Stimulated activated memory B cell treated with anti-CD40 and anti-IgM and Interleukin-4, amounts not matched to agents 10 μg/mL and 1 μg/mL and 100 μg/mL, for 72 hours (primary cell): Measurements from ENCODE around the gene PTPRJ.
"Not testable (repeated sequence)": the region's sequence is repeated elsewhere in the genome, so short reads cannot be mapped to it uniquely, and the experiment has no call there.

Experiments used
- ATAC-seq: fragments of 150-1000 bp; cut with Tn5 transposase; 2 replicates; pipeline ENCODE4 v1.10.0; 2021
- H3K27ac Mint-ChIP-seq: one replicate; pipeline ENCODE4 v1.8.0; 2022; ENCODE audit warnings: mild to moderate bottlenecking, mixed read lengths
- H3K27me3 Mint-ChIP-seq: one replicate; pipeline ENCODE4 v1.8.0; 2022; ENCODE audit warnings: mixed read lengths
- H3K36me3 Mint-ChIP-seq: one replicate; pipeline ENCODE4 v1.8.0; 2022; ENCODE audit warnings: mixed read lengths
- H3K4me1 Mint-ChIP-seq: one replicate; pipeline ENCODE4 v1.8.0; 2022; ENCODE audit warnings: mixed read lengths
- H3K4me3 Mint-ChIP-seq: one replicate; pipeline ENCODE4 v1.8.0; 2022; ENCODE audit warnings: mild to moderate bottlenecking, moderate library complexity, mixed read lengths
- H3K9me3 Mint-ChIP-seq: one replicate; pipeline ENCODE4 v1.8.0; 2022; ENCODE audit warnings: mixed read lengths

The PTPRJ gene

GRCh38 chr11:48017831-48018527 is 37.6 kb downstream of the PTPRJ start:
- H3K4me1 Mint-ChIP-seq = peaks cover 73% of the 10 kb centered on the region
- no peaks in the 10 kb centered on the region for H3K27me3 Mint-ChIP-seq
- no peaks in the 10 kb centered on the region for H3K36me3 Mint-ChIP-seq
- peak overlapping the region; percentile 15 for H3K4me3 Mint-ChIP-seq
- H3K27ac Mint-ChIP-seq = peak overlapping the region; percentile 95
- no peaks in the 10 kb centered on the region for H3K9me3 Mint-ChIP-seq
- ATAC-seq = no peak

GRCh38 chr11:48018528-48019216 is 38.3 kb downstream of the PTPRJ start:
- H3K9me3 Mint-ChIP-seq = no peaks in the 10 kb centered on the region
- H3K27me3 Mint-ChIP-seq = no peaks in the 10 kb centered on the region
- H3K4me3 Mint-ChIP-seq = peak overlapping the region; percentile 22
- peak overlapping the region; percentile 95 for H3K27ac Mint-ChIP-seq
- ATAC-seq = no peak
- H3K4me1 Mint-ChIP-seq = peaks cover 71% of the 10 kb centered on the region
- no peaks in the 10 kb centered on the region for H3K36me3 Mint-ChIP-seq

GRCh38 chr11:48019217-48019584 is 38.8 kb downstream of the PTPRJ start:
- Mint-ChIP-seq H3K36me3 (peaks cover 3% of the 10 kb centered on the region), H3K4me1 (peaks cover 68% of the 10 kb centered on the region), H3K9me3 (no peaks in the 10 kb centered on the region), H3K27ac (peak overlapping the region; percentile 95), H3K4me3 (peak overlapping the region; percentile 22), H3K27me3 (no peaks in the 10 kb centered on the region)
- no peak for ATAC-seq

- Mint-ChIP-seq H3K4me1 (peaks cover 72% of the 10 kb centered on the region), H3K27ac (peak overlapping the region; percentile 95), H3K27me3 (no peaks in the 10 kb centered on the region), H3K4me3 (peak overlapping the region; percentile 72), H3K9me3 (no peaks in the 10 kb centered on the region), H3K36me3 (peaks cover 7% of the 10 kb centered on the region)
- ATAC-seq = no peak
These were observed 39.2 kb downstream of the PTPRJ start for GRCh38 chr11:48019595-48019994.

- Mint-ChIP-seq H3K9me3 (no peaks in the 10 kb centered on the region), H3K4me1 (peaks cover 78% of the 10 kb centered on the region), H3K36me3 (peaks cover 8% of the 10 kb centered on the region), H3K4me3 (peak overlapping the region; percentile 72), H3K27me3 (no peaks in the 10 kb centered on the region), H3K27ac (peak overlapping the region; percentile 95)
- peak; percentile 94 for ATAC-seq
These were observed 39.9 kb downstream of the PTPRJ start for GRCh38 chr11:48020092-48020755.

- H3K9me3 Mint-ChIP-seq, H3K27me3 Mint-ChIP-seq, H3K4me3 Mint-ChIP-seq, ATAC-seq: not testable (repeated sequence)
- Mint-ChIP-seq H3K36me3 (peaks cover 12% of the 10 kb centered on the region), H3K27ac (peak overlapping the region; percentile 95), H3K4me1 (peaks cover 79% of the 10 kb centered on the region)
These were observed 41.0 kb downstream of the PTPRJ start for GRCh38 chr11:48021201-48021820.

GRCh38 chr11:48022445-48022844 is 42.1 kb downstream of the PTPRJ start:
- peak overlapping the region; percentile 69 for H3K27ac Mint-ChIP-seq
- peaks cover 69% of the 10 kb centered on the region for H3K4me1 Mint-ChIP-seq
- peak overlapping the region; percentile 53 for H3K4me3 Mint-ChIP-seq
- no peaks in the 10 kb centered on the region for H3K27me3 Mint-ChIP-seq
- H3K36me3 Mint-ChIP-seq = peaks cover 12% of the 10 kb centered on the region
- H3K9me3 Mint-ChIP-seq = no peaks in the 10 kb centered on the region
- ATAC-seq = peak; percentile 63

- not testable (repeated sequence) for H3K9me3 Mint-ChIP-seq, H3K4me3 Mint-ChIP-seq, H3K27me3 Mint-ChIP-seq, ATAC-seq
- peaks cover 12% of the 10 kb centered on the region for H3K36me3 Mint-ChIP-seq
- H3K4me1 Mint-ChIP-seq = peaks cover 58% of the 10 kb centered on the region
- peak overlapping the region; percentile 69 for H3K27ac Mint-ChIP-seq
These were observed 43.2 kb downstream of the PTPRJ start for GRCh38 chr11:48023608-48024007.

- H3K36me3 Mint-ChIP-seq = peaks cover 12% of the 10 kb centered on the region
- no peak for ATAC-seq
- peak overlapping the region; percentile 10 for H3K27ac Mint-ChIP-seq
- no peaks in the 10 kb centered on the region for H3K9me3 Mint-ChIP-seq
- H3K27me3 Mint-ChIP-seq = no peaks in the 10 kb centered on the region
- H3K4me1 Mint-ChIP-seq = peaks cover 50% of the 10 kb centered on the region
- H3K4me3 Mint-ChIP-seq = no peak overlapping the region
These were observed 44.3 kb downstream of the PTPRJ start for GRCh38 chr11:48024635-48025071.

GRCh38 chr11:48025293-48025983 is 45.1 kb downstream of the PTPRJ start:
- H3K27me3 Mint-ChIP-seq = no peaks in the 10 kb centered on the region
- H3K9me3 Mint-ChIP-seq = no peaks in the 10 kb centered on the region
- H3K4me1 Mint-ChIP-seq = peaks cover 48% of the 10 kb centered on the region
- peak overlapping the region; percentile 10 for H3K27ac Mint-ChIP-seq
- H3K36me3 Mint-ChIP-seq = peaks cover 12% of the 10 kb centered on the region
- no peak for ATAC-seq
- no peak overlapping the region for H3K4me3 Mint-ChIP-seq

- ATAC-seq = no peak
- Mint-ChIP-seq H3K4me1 (peaks cover 44% of the 10 kb centered on the region), H3K36me3 (peaks cover 12% of the 10 kb centered on the region), H3K9me3 (no peaks in the 10 kb centered on the region), H3K4me3 (no peak overlapping the region), H3K27ac (peak overlapping the region; percentile 10), H3K27me3 (no peaks in the 10 kb centered on the region)
These were observed 45.6 kb downstream of the PTPRJ start for GRCh38 chr11:48025984-48026340.

- ATAC-seq = no peak
- H3K27me3 Mint-ChIP-seq = no peaks in the 10 kb centered on the region
- peaks cover 57% of the 10 kb centered on the region for H3K4me1 Mint-ChIP-seq
- H3K36me3 Mint-ChIP-seq = peaks cover 20% of the 10 kb centered on the region
- H3K4me3 Mint-ChIP-seq = no peak overlapping the region
- no peaks in the 10 kb centered on the region for H3K9me3 Mint-ChIP-seq
- H3K27ac Mint-ChIP-seq = peak overlapping the region; percentile 36
These were observed 48.7 kb downstream of the PTPRJ start for GRCh38 chr11:48028914-48029680.

GRCh38 chr11:48029681-48030290 is 49.4 kb downstream of the PTPRJ start:
- no peaks in the 10 kb centered on the region for H3K9me3 Mint-ChIP-seq
- no peak overlapping the region for H3K4me3 Mint-ChIP-seq
- peak overlapping the region; percentile 31 for H3K27ac Mint-ChIP-seq
- no peaks in the 10 kb centered on the region for H3K27me3 Mint-ChIP-seq
- no peak for ATAC-seq
- peaks cover 14% of the 10 kb centered on the region for H3K36me3 Mint-ChIP-seq
- peaks cover 54% of the 10 kb centered on the region for H3K4me1 Mint-ChIP-seq

GRCh38 chr11:48031602-48032001 is 51.2 kb downstream of the PTPRJ start:
- Mint-ChIP-seq H3K27ac (peak overlapping the region; percentile 73), H3K36me3 (peaks cover 17% of the 10 kb centered on the region), H3K9me3 (no peaks in the 10 kb centered on the region), H3K27me3 (no peaks in the 10 kb centered on the region), H3K4me1 (peaks cover 61% of the 10 kb centered on the region), H3K4me3 (peak overlapping the region; percentile 3)
- ATAC-seq = peak; percentile 75
